Esophagus muscularis mucosa (tissue), 4 donors: ENCODE measurements around the gene SLC25A42. TPM values are rescaled to one million over a fixed set of nuclear protein-coding genes. Genes with fewer than 3 reads are reported as not detected.

Experiments
- DNase-seq: peaks from one replicate; pipeline ENCODE4 v3.0.0-alpha.2; 2017; ENCODE audit errors: extremely low spot score
- H3K27ac ChIP-seq, 4 donors: fragments of 200-600 bp; sonication (generic); replicated peaks in 1 of 4; 1 replicate in 3 of 4; 2 replicates in 1 of 4; pipeline ENCODE4 v1.5.1; 2016 to 2019; ENCODE audit warnings: mild to moderate bottlenecking in 1 of 4
- H3K27me3 ChIP-seq, 4 donors: fragments of 200-600 bp; sonication (generic); one replicate each; pipeline versions ENCODE4 v1.5.1 to v1.6.0; 2016 to 2019
- H3K36me3 ChIP-seq, 4 donors: fragments of 200-600 bp; sonication (generic); one replicate each; pipeline ENCODE4 v1.5.1; 2016 to 2019
- H3K4me1 ChIP-seq, 4 donors: fragments of 200-600 bp; sonication (generic); one replicate each; pipeline ENCODE4 v1.5.1; 2016 to 2019
- H3K4me3 ChIP-seq, 4 donors: fragments of 200-600 bp; sonication (generic); 1 replicate in 2 of 4; 2 replicates in 2 of 4; pipeline ENCODE4 v1.5.1; 2016 to 2019; ENCODE audit warnings: mild to moderate bottlenecking in 4 of 4, moderate library complexity in 1 of 4
- H3K9me3 ChIP-seq, 4 donors: fragments of 200-600 bp; sonication (generic); 1 replicate in 3 of 4; 2 replicates in 1 of 4; pipeline ENCODE4 v1.5.1; 2016 to 2019
- EP300 ChIP-seq: sonication (generic); formaldehyde crosslinking; IDR thresholded peaks from one replicate; pipeline ENCODE4 v1.6.1; 2017; ENCODE audit warnings: antibody characterized with exemption
- POLR2A ChIP-seq: fragments of 450-650 bp; IDR thresholded peaks from one replicate; pipeline ENCODE4 v1.6.1; 2017; ENCODE audit warnings: antibody characterized with exemption, moderate library complexity, mild to moderate bottlenecking, low read depth
- POLR2AphosphoS5 ChIP-seq, 2 donors: sonication (generic); formaldehyde crosslinking; IDR thresholded peaks; one replicate each; pipeline ENCODE4 v1.6.1; 2017; ENCODE audit warnings: antibody characterized with exemption in 2 of 2
- WGBS: methylation state at CpG from one replicate; pipeline ENCODE4 v1.1.5; 2018; 5-methylcytosine and 5-hydroxymethylcytosine counted together
- intact Hi-C: fragments of 100-400 bp; cut with DNase I; formaldehyde crosslinking; loops from one replicate; pipeline ENCODE4 v1.15.1; 2023
- total RNA-seq, 4 donors: library from RNA; depleted of rRNA; stranded (reverse); fragments of >200 nt; gene quantifications; one replicate each; pipeline versions ENCODE4 v1.1.0 to v1.2.1, GENCODE V29; 2016
- TF ChIP-seq, protein P1 (sequence below), 3 experiments: fragments of 200-600 bp in 2 of 3; fragments of 450-650 bp in 1 of 3; sonication (generic) in 2 of 3; IDR thresholded peaks; one replicate each; pipeline ENCODE4 v1.5.1; 2017 to 2019; ENCODE audit warnings: antibody characterized with exemption in 3 of 3, mild to moderate bottlenecking in 2 of 3, moderate library complexity in 1 of 3

SLC25A42 gene
- total RNA-seq, 4 donors from 2014 or later = 11.2 to 16.8 (median 13.8) TPM

DNA sequence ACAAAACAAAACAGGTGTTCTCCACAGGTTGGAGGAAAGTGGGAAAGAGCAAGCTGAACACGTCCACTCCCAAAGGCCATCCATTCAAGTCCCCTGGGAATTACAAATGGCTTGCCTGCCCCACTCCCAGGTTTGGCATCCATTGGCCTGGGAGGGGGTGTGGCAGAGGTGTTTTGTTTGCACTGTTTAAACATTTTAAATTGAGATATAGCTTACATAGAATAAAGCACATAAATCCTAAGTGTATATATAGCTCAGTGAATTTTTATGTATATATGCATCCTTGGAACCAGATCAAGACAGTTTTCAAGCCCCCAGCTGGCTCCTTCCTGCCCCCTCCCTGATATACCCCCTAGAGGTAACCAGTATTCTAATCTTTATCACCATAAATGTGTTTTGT is 12.7 kb downstream of the SLC25A42 start:
- Histone ChIP-seq H3K27ac (no peak overlapping the region), H3K9me3 (no peaks in the 10 kb centered on the region), H3K4me3 (no peak overlapping the region), H3K36me3 (peaks cover 0 to 33% (median 7%) of the 10 kb centered on the region in 4 donors), H3K27me3 (no peaks in the 10 kb centered on the region), H3K4me1 (no peaks in the 10 kb centered on the region)
- intact Hi-C loops = no loop called here
- WGBS = 70% methylated on average over 1 of the region's 1 CpG
- TF ChIP-seq POLR2A (no peak), EP300 (no peak), POLR2AphosphoS5 (IDR thresholded peaks at IDR 0.05) (no peak)
- TF ChIP-seq, protein P1, sequence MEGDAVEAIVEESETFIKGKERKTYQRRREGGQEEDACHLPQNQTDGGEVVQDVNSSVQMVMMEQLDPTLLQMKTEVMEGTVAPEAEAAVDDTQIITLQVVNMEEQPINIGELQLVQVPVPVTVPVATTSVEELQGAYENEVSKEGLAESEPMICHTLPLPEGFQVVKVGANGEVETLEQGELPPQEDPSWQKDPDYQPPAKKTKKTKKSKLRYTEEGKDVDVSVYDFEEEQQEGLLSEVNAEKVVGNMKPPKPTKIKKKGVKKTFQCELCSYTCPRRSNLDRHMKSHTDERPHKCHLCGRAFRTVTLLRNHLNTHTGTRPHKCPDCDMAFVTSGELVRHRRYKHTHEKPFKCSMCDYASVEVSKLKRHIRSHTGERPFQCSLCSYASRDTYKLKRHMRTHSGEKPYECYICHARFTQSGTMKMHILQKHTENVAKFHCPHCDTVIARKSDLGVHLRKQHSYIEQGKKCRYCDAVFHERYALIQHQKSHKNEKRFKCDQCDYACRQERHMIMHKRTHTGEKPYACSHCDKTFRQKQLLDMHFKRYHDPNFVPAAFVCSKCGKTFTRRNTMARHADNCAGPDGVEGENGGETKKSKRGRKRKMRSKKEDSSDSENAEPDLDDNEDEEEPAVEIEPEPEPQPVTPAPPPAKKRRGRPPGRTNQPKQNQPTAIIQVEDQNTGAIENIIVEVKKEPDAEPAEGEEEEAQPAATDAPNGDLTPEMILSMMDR (IDR thresholded peaks at IDR 0.05) = no peak
- DNase-seq = no peak

- Histone ChIP-seq H3K27ac (no peak overlapping the region), H3K9me3 (no peaks in the 10 kb centered on the region), H3K27me3 (no peaks in the 10 kb centered on the region), H3K36me3 (peaks cover 0 to 33% (median 7%) of the 10 kb centered on the region in 4 donors), H3K4me3 (no peak overlapping the region), H3K4me1 (no peaks in the 10 kb centered on the region)
- intact Hi-C loops = no loop called here
- DNase-seq = no peak
- WGBS = 91% methylated on average over 7 of the region's 7 CpGs
- TF ChIP-seq, protein P1 (IDR thresholded peaks at IDR 0.05) = no peak
- TF ChIP-seq POLR2A = no peak
- TF ChIP-seq EP300 = no peak
- TF ChIP-seq POLR2AphosphoS5 (IDR thresholded peaks at IDR 0.05) = no peak
Measured at GRCh38 chr19:19077103-19077502, 13.3 kb downstream of the SLC25A42 start.

DNA sequence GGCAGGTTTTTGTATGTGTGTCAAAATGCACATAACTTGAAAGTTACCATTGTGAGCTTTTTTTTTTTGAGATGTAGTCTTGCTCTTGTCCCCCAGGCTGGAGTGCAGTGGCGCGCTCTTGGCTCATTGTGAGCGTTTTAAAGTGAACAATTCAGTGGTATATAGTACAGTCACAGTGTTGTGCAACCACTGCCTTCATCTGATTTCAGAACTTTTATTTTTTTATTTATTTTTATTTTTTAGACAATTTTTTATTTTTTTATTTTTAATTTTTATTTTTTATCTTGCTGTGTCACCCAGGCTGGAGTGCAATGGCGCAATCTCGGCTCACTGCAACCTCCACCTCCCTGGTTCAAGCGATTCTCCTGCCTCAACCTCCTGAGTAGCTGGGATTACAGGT is 15.0 kb downstream of the SLC25A42 start:
- no peak overlapping the region for H3K27ac ChIP-seq
- TF ChIP-seq POLR2A (no peak), EP300 (no peak), POLR2AphosphoS5 (IDR thresholded peaks at IDR 0.05) (no peak)
- TF ChIP-seq, protein P1 (IDR thresholded peaks at IDR 0.05) = no peak
- 92% methylated on average over 6 of the region's 6 CpGs for WGBS
- H3K4me3 ChIP-seq = no peak overlapping the region
- peaks cover 0 to 2% (median 0%) of the 10 kb centered on the region in 4 donors for H3K4me1 ChIP-seq
- peaks cover 0 to 45% (median 10%) of the 10 kb centered on the region in 4 donors for H3K36me3 ChIP-seq
- intact Hi-C loops = no loop called here
- H3K9me3 ChIP-seq = no peaks in the 10 kb centered on the region
- no peaks in the 10 kb centered on the region for H3K27me3 ChIP-seq
- no peak for DNase-seq

DNA sequence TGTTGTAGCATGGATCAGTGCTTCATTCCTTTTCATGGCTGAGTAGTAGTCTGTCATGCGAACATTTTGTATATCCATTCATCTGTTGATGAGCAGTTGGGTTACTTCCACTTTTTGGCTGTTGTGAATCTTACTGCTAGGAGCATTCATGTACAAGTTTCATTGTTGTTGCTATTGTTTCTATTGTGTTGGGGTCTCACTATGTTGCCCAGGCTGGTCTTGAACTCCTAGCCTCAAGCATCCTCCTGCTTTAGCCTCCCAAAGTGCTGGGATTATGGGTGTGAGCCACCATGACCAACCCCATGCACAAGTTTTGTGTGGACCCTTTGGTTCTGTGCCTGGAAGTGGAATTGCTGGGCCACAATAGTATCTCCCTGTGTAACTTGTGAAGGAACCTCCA is 15.8 kb downstream of the SLC25A42 start:
- no peak overlapping the region for H3K4me3 ChIP-seq
- peaks cover 0 to 4% (median 0%) of the 10 kb centered on the region in 4 donors for H3K4me1 ChIP-seq
- intact Hi-C loops = no loop called here
- H3K27me3 ChIP-seq = no peaks in the 10 kb centered on the region
- H3K27ac ChIP-seq = no peak overlapping the region
- WGBS = 100% methylated on average over 1 of the region's 1 CpG
- no peak for DNase-seq
- TF ChIP-seq EP300 (no peak), POLR2AphosphoS5 (IDR thresholded peaks at IDR 0.05) (no peak)
- peaks cover 0 to 46% (median 12%) of the 10 kb centered on the region in 4 donors for H3K36me3 ChIP-seq
- no peaks in the 10 kb centered on the region for H3K9me3 ChIP-seq

GRCh38 chr19:19081642-19082151 is 17.9 kb downstream of the SLC25A42 start:
- DNase-seq = no peak
- TF ChIP-seq, protein P1 (IDR thresholded peaks at IDR 0.05) = no peak
- TF ChIP-seq POLR2A (no peak), POLR2AphosphoS5 (IDR thresholded peaks at IDR 0.05) (no peak), EP300 (no peak)
- Histone ChIP-seq H3K27ac (no peak overlapping the region), H3K4me1 (peaks cover 0 to 4% (median 0%) of the 10 kb centered on the region in 4 donors), H3K27me3 (no peaks in the 10 kb centered on the region), H3K36me3 (peaks cover 0 to 33% (median 10%) of the 10 kb centered on the region in 4 donors), H3K4me3 (no peak overlapping the region), H3K9me3 (no peaks in the 10 kb centered on the region)
- intact Hi-C loops = no loop called here
- WGBS = 82% methylated on average over 16 of the region's 16 CpGs
